ENCODE data around the gene OR2AP1. TPM values are rescaled to one million over a fixed set of nuclear protein-coding genes. Genes with fewer than 3 reads are reported as not detected.
"Not testable (repeated sequence)": the region's sequence is repeated elsewhere in the genome, so short reads cannot be mapped to it uniquely, and the experiment has no call there.

Gene OR2AP1
- total and polyA plus RNA-seq, 2 donors (not counting 1 experiment from before 2014, with no cell fraction given) = not detected

DNA sequence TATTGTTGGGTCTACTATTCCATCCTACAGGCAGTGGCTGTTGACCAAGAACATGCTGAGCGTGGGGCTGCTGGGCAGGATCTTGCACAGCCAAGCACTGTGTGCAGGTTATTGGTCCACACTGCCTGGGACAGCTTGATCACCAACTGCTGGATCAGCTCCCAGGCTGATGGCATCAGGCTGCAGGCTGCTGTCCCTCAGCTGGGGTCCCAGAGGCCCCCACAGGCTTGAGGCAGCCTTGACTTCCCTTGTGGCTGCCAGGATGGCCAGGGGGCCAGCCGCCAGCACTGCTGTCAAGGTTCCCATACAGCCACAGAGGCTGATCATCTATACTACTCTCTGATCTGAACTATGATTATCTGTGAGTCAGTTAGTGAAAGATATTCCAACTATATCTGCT, 9.8 kb downstream of the OR2AP1 start:
- H4K20me1 ChIP-seq (ENCODE audit: control insufficient read depth, extremely low read depth, insufficient read depth, low read length) = no peaks in the 10 kb centered on the region
- H3K4me1 ChIP-seq (ENCODE audit: control insufficient read depth, extremely low read depth, insufficient read depth, low read length) = no peaks in the 10 kb centered on the region
- no peak overlapping the region for H3K4me3 ChIP-seq (replicated peaks in 1 of 4; ENCODE audit: control extremely low read depth in 1 of 4, insufficient read depth in 1 of 4, low read depth in 3 of 4, low read length in 4 of 4)

DNA sequence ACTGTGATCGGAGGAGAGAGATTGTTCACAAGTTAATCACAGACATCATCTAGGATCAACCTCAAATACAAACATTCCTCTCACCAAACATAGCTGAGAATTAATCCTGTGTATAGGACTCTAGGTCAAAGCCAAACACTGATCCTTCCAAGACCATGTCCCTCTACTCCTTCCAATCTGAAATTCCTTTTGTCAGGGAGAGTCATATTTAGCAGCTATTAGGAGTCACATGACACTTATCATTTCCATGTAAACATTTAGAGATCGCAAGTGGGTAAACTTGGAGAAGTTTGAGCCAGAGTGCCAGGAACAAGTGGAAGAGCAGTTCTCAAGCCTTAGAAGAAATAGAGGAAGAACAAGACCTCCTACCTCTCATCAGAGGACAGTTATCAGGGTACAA, 13.5 kb downstream of the OR2AP1 start:
- Histone ChIP-seq H3K4me1 (ENCODE audit: control insufficient read depth, extremely low read depth, insufficient read depth, low read length) (no peaks in the 10 kb centered on the region), H2AFZ (ENCODE audit: low read length) (no peak overlapping the region), H3K4me3 (replicated peaks in 1 of 4; ENCODE audit: control extremely low read depth in 1 of 4, insufficient read depth in 1 of 4, low read depth in 3 of 4, low read length in 4 of 4) (no peak overlapping the region), H3K9me3 (ENCODE audit: control insufficient read depth, insufficient read depth, low read depth, low read length) (no peaks in the 10 kb centered on the region), H4K20me1 (ENCODE audit: control insufficient read depth, extremely low read depth, insufficient read depth, low read length) (no peaks in the 10 kb centered on the region), H3K27ac (ENCODE audit: insufficient read depth, low read length) (no peak overlapping the region), H3K4me2 (ENCODE audit: extremely low read depth, insufficient read depth, low read length) (no peak overlapping the region), H3K27me3 (ENCODE audit: control insufficient read depth, insufficient read depth, low read length) (no peaks in the 10 kb centered on the region), H3K79me2 (ENCODE audit: control insufficient read depth, insufficient read depth, low read length) (no peaks in the 10 kb centered on the region), H3K36me3 (ENCODE audit: control insufficient read depth, insufficient read depth, low read length) (no peaks in the 10 kb centered on the region), H3K9ac (ENCODE audit: insufficient read depth, low read length) (no peak overlapping the region)
- no peak for DNase-seq (ENCODE audit: low read depth in 2 of 2)
- TF ChIP-seq, protein P1, sequence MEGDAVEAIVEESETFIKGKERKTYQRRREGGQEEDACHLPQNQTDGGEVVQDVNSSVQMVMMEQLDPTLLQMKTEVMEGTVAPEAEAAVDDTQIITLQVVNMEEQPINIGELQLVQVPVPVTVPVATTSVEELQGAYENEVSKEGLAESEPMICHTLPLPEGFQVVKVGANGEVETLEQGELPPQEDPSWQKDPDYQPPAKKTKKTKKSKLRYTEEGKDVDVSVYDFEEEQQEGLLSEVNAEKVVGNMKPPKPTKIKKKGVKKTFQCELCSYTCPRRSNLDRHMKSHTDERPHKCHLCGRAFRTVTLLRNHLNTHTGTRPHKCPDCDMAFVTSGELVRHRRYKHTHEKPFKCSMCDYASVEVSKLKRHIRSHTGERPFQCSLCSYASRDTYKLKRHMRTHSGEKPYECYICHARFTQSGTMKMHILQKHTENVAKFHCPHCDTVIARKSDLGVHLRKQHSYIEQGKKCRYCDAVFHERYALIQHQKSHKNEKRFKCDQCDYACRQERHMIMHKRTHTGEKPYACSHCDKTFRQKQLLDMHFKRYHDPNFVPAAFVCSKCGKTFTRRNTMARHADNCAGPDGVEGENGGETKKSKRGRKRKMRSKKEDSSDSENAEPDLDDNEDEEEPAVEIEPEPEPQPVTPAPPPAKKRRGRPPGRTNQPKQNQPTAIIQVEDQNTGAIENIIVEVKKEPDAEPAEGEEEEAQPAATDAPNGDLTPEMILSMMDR (conservative IDR thresholded peaks at IDR 0.05 in 1 of 2, IDR thresholded peaks at IDR 0.05 in 1 of 2; ENCODE audit: low read depth in 1 of 2, low read length in 2 of 2) = no peak

More for the DNA sequence above, 9.8 kb downstream of the OR2AP1 start:
- no peak for DNase-seq (ENCODE audit: low read depth in 2 of 2)
- H3K4me2 ChIP-seq (ENCODE audit: extremely low read depth, insufficient read depth, low read length) = no peak overlapping the region
- H3K36me3 ChIP-seq (ENCODE audit: control insufficient read depth, insufficient read depth, low read length) = no peaks in the 10 kb centered on the region
- H3K27me3 ChIP-seq (ENCODE audit: control insufficient read depth, insufficient read depth, low read length) = no peaks in the 10 kb centered on the region
- H3K27ac ChIP-seq (ENCODE audit: insufficient read depth, low read length) = no peak overlapping the region
- no peak overlapping the region for H3K9ac ChIP-seq (ENCODE audit: insufficient read depth, low read length)
- no peak overlapping the region for H2AFZ ChIP-seq (ENCODE audit: low read length)
- H3K79me2 ChIP-seq (ENCODE audit: control insufficient read depth, insufficient read depth, low read length) = no peaks in the 10 kb centered on the region
- H3K9me3 ChIP-seq (ENCODE audit: control insufficient read depth, insufficient read depth, low read depth, low read length) = no peaks in the 10 kb centered on the region
- TF ChIP-seq, protein P1 (conservative IDR thresholded peaks at IDR 0.05 in 1 of 2, IDR thresholded peaks at IDR 0.05 in 1 of 2; ENCODE audit: low read depth in 1 of 2, low read length in 2 of 2) = no peak
- no peak for TF ChIP-seq EZH2 (IDR thresholded peaks at IDR 0.05; ENCODE audit: low read length, missing control alignments)

DNA sequence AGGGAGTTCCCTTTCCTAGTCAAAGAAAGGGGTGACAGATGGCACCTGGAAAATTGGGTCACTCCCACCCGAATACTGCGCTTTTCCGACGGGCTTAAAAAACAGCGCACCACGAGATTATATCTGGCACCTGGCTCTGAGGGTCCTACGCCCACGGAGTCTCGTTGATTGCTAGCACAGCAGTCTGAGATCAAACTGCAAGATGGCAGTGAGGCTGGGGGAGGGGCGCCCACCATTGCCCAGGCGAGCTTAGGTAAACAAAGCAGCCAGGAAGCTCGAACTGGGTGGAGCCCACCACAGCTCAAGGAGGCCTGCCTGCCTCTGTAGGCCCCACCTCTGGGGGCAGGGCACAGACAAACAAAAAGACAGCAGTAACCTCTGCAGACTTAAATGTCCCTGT, 17.9 kb downstream of the OR2AP1 start:
- not testable (repeated sequence) for H3K27me3 ChIP-seq (ENCODE audit: control insufficient read depth, insufficient read depth, low read length); H2AFZ ChIP-seq (ENCODE audit: low read length); H3K36me3 ChIP-seq (ENCODE audit: control insufficient read depth, insufficient read depth, low read length); H3K9me3 ChIP-seq (ENCODE audit: control insufficient read depth, insufficient read depth, low read depth, low read length); H3K4me2 ChIP-seq (ENCODE audit: extremely low read depth, insufficient read depth, low read length); H4K20me1 ChIP-seq (ENCODE audit: control insufficient read depth, extremely low read depth, insufficient read depth, low read length); H3K9ac ChIP-seq (ENCODE audit: insufficient read depth, low read length); DNase-seq (ENCODE audit: low read depth in 2 of 2); H3K27ac ChIP-seq (ENCODE audit: insufficient read depth, low read length); H3K4me3 ChIP-seq (replicated peaks in 1 of 4; ENCODE audit: control extremely low read depth in 1 of 4, insufficient read depth in 1 of 4, low read depth in 3 of 4, low read length in 4 of 4); H3K79me2 ChIP-seq (ENCODE audit: control insufficient read depth, insufficient read depth, low read length); H3K4me1 ChIP-seq (ENCODE audit: control insufficient read depth, extremely low read depth, insufficient read depth, low read length)
